Activated T-cell treated with anti-CD3 and anti-CD28 coated beads, Interleukin-2, amount 50 U/mL, for 24 hours (primary cell): ENCODE results near the gene LCLAT1.
"Not testable (repeated sequence)": the region's sequence is repeated elsewhere in the genome, so short reads cannot be mapped to it uniquely, and the experiment has no call there.

Source experiments
- DNase-seq: peaks from one replicate; pipeline ENCODE4 v3.0.0-alpha.2; 2020
- H3K27ac Mint-ChIP-seq: 2 replicates; pipeline ENCODE4 v1.8.0; 2020; ENCODE audit warnings: mild to moderate bottlenecking, mixed read lengths
- H3K27me3 Mint-ChIP-seq: 2 replicates; pipeline ENCODE4 v1.8.0; 2020; ENCODE audit warnings: mixed read lengths
- H3K36me3 Mint-ChIP-seq: 2 replicates; pipeline ENCODE4 v1.8.0; 2020; ENCODE audit warnings: low read depth, mixed read lengths
- H3K4me1 Mint-ChIP-seq: 2 replicates; pipeline ENCODE4 v1.8.0; 2020; ENCODE audit warnings: low read depth, mixed read lengths
- H3K4me3 Mint-ChIP-seq: 2 replicates; pipeline ENCODE4 v1.8.0; 2020; ENCODE audit warnings: mild to moderate bottlenecking, moderate library complexity, mixed read lengths
- H3K9me3 Mint-ChIP-seq: 2 replicates; pipeline ENCODE4 v1.8.0; 2020; ENCODE audit warnings: mixed read lengths

Gene LCLAT1

DNA sequence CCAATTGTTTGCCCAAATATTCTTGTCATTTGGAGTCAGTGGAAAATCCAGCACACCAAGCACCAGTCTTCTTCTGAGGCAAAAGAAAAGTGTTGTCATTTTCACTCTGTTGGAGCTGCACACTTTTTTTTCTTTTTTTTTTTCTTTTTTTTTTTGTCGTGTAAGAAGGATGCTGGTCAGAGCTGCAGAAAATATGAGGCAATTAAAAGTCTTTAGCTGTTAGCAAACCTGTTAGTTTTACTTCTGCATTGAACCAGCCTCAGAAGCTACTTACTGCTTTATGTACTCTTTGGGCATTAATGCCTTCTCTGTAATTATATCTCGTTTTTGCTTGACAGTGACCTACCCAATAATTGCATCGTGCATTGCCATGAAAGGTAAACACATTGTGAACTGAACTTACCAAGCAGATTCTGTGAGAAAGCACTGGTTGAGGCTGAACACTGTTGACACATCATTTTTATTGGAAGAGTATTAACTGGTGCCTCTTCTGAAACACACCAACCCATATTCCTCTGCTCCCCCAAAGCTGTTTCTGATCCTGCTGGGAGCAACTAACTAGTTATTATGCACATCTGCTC lies 194.8 kb downstream of the LCLAT1 start:
- no peaks in the 10 kb centered on the region for H3K27me3 Mint-ChIP-seq
- H3K4me3 Mint-ChIP-seq = no peak overlapping the region
- DNase-seq = no peak
- H3K9me3 Mint-ChIP-seq = no peaks in the 10 kb centered on the region
- no peaks in the 10 kb centered on the region for H3K4me1 Mint-ChIP-seq
- H3K36me3 Mint-ChIP-seq = peaks cover 42% of the 10 kb centered on the region
- H3K27ac Mint-ChIP-seq = no peak overlapping the region

- H3K9me3 Mint-ChIP-seq, H3K27me3 Mint-ChIP-seq, H3K27ac Mint-ChIP-seq, DNase-seq, H3K4me3 Mint-ChIP-seq, H3K4me1 Mint-ChIP-seq: not testable (repeated sequence)
- H3K36me3 Mint-ChIP-seq = peaks cover 42% of the 10 kb centered on the region
These were observed 196.0 kb downstream of the LCLAT1 start for GRCh38 chr2:30643013-30643412.

GRCh38 chr2:30643674-30644073 lies 196.6 kb downstream of the LCLAT1 start:
- peaks cover 36% of the 10 kb centered on the region for H3K36me3 Mint-ChIP-seq
- no peaks in the 10 kb centered on the region for H3K4me1 Mint-ChIP-seq
- H3K4me3 Mint-ChIP-seq = no peak overlapping the region
- H3K9me3 Mint-ChIP-seq = no peaks in the 10 kb centered on the region
- no peaks in the 10 kb centered on the region for H3K27me3 Mint-ChIP-seq
- no peak overlapping the region for H3K27ac Mint-ChIP-seq
- DNase-seq = no peak

DNA sequence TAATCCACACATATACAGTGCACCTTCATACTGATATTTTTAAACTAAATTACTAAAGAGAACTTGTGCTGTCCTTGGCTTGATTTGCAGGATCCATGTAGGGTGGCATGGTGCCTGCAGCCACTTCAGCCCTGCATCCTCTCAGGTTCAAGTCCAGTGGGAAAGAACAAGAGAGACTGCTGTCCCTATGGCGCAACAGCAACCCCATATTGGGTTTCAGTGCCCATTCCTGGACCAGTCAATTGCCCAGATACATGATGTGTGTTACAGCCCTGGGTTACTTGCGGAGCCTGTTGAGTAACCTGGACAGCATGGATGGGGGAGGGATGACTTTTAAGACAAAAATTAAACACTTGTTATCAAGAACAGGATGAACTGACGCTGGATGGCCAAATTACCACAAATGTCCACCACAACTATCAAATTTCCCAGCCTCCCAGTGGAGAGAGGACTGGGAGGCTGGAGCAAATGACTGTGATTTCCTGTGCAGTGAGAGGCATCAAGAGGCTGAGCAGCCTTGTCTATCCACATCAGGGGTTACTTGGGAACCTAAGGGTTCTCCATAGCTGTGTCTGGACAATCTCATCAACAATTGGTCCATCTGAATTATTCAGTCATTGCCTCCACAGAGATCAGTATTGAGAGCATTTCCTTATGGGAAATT lies 198.2 kb downstream of the LCLAT1 start:
- H3K4me3 Mint-ChIP-seq = no peak overlapping the region
- H3K9me3 Mint-ChIP-seq = no peaks in the 10 kb centered on the region
- no peaks in the 10 kb centered on the region for H3K4me1 Mint-ChIP-seq
- no peaks in the 10 kb centered on the region for H3K27me3 Mint-ChIP-seq
- no peak overlapping the region for H3K27ac Mint-ChIP-seq
- H3K36me3 Mint-ChIP-seq = peaks cover 27% of the 10 kb centered on the region
- no peak for DNase-seq

DNA sequence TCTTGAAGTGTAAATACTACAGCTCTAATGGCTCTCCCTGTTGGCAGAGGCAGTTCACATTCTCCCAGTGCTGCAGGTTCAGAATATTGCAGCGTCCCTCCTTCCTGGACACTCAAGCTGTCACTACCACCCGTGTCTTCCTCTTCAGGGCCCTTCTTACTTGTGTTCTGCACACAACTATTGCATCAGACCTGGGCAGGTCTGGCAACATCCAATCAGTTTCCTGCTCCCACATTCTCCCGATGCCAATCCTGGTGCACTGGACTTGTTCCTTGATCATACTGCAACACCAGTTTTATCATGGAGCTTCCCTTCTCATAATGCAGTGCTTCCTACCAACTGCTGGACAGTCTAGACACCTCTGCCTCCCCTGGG lies 198.7 kb downstream of the LCLAT1 start:
- Mint-ChIP-seq H3K27ac (no peak overlapping the region), H3K27me3 (no peaks in the 10 kb centered on the region), H3K9me3 (no peaks in the 10 kb centered on the region), H3K4me3 (no peak overlapping the region), H3K4me1 (no peaks in the 10 kb centered on the region), H3K36me3 (peaks cover 21% of the 10 kb centered on the region)
- DNase-seq = no peak

- no peaks in the 10 kb centered on the region for H3K4me1 Mint-ChIP-seq
- H3K9me3 Mint-ChIP-seq = no peaks in the 10 kb centered on the region
- no peak for DNase-seq
- H3K27me3 Mint-ChIP-seq = no peaks in the 10 kb centered on the region
- H3K4me3 Mint-ChIP-seq = no peak overlapping the region
- H3K27ac Mint-ChIP-seq = no peak overlapping the region
- peaks cover 6% of the 10 kb centered on the region for H3K36me3 Mint-ChIP-seq
These were observed 200.9 kb downstream of the LCLAT1 start for GRCh38 chr2:30647752-30648457.

- Mint-ChIP-seq H3K9me3 (no peaks in the 10 kb centered on the region), H3K27me3 (no peaks in the 10 kb centered on the region), H3K4me1 (no peaks in the 10 kb centered on the region), H3K36me3 (peaks cover 4% of the 10 kb centered on the region), H3K4me3 (no peak overlapping the region), H3K27ac (no peak overlapping the region)
- no peak for DNase-seq
These were observed 202.2 kb downstream of the LCLAT1 start for GRCh38 chr2:30649278-30649677.

DNA sequence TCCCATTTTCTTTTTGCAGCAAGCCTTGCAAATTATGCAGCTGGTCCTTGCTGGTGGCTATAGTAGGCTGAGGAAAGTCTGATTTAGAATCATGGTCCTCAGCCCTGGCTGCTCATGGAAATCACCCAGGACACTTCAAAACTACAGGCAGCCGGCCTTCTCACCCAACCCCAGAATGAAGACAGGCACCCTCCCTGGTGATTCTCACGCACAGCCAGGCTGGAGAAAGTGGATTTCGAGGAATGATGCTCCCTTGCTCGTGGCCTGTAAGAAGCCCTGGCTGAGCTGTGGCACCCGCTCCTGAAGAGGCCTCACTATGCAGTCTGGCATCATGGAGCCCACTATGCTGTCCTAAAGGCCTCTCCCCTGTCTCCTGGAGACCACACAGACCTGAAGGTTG lies 202.8 kb downstream of the LCLAT1 start:
- no peak for DNase-seq
- Mint-ChIP-seq H3K4me1 (no peaks in the 10 kb centered on the region), H3K9me3 (no peaks in the 10 kb centered on the region), H3K27me3 (no peaks in the 10 kb centered on the region), H3K27ac (no peak overlapping the region), H3K4me3 (no peak overlapping the region), H3K36me3 (no peaks in the 10 kb centered on the region)

GRCh38 chr2:30652271-30652915 lies 205.3 kb downstream of the LCLAT1 start:
- no peak for DNase-seq
- Mint-ChIP-seq H3K36me3 (no peaks in the 10 kb centered on the region), H3K4me1 (no peaks in the 10 kb centered on the region), H3K27me3 (no peaks in the 10 kb centered on the region), H3K9me3 (no peaks in the 10 kb centered on the region), H3K4me3 (no peak overlapping the region), H3K27ac (no peak overlapping the region)

- Mint-ChIP-seq H3K4me3 (no peak overlapping the region), H3K36me3 (no peaks in the 10 kb centered on the region), H3K4me1 (no peaks in the 10 kb centered on the region), H3K27ac (no peak overlapping the region), H3K27me3 (peaks cover 4% of the 10 kb centered on the region), H3K9me3 (no peaks in the 10 kb centered on the region)
- no peak for DNase-seq
These were observed 206.8 kb downstream of the LCLAT1 start for GRCh38 chr2:30653847-30654246.

DNA sequence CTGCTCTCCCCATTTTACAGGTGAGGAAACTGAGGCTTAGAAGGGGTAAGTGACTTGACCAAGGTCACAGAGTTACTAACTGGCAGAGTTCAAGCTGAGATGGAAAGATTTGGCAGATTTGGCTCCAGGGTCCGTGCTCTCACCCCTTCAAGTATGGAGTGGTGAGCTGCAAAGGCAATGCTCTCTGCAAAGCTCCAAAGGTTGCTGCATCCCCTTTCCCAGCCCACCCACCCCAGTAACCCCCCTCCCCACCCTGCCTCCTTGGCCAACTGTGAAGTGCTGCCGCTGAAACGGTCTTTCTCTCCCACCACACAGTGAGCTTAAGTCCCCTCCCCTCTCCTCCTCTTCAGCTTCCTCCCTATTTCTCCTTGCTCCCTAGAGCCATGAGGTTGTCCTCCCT lies 207.4 kb downstream of the LCLAT1 start:
- Mint-ChIP-seq H3K27ac (no peak overlapping the region), H3K9me3 (no peaks in the 10 kb centered on the region), H3K4me3 (no peak overlapping the region), H3K36me3 (no peaks in the 10 kb centered on the region), H3K27me3 (peaks cover 4% of the 10 kb centered on the region), H3K4me1 (no peaks in the 10 kb centered on the region)
- no peak for DNase-seq

- H3K36me3 Mint-ChIP-seq = no peaks in the 10 kb centered on the region
- H3K27ac Mint-ChIP-seq = no peak overlapping the region
- H3K27me3 Mint-ChIP-seq = peaks cover 4% of the 10 kb centered on the region
- H3K9me3 Mint-ChIP-seq = no peaks in the 10 kb centered on the region
- no peaks in the 10 kb centered on the region for H3K4me1 Mint-ChIP-seq
- no peak overlapping the region for H3K4me3 Mint-ChIP-seq
- no peak for DNase-seq
These were observed 208.2 kb downstream of the LCLAT1 start for GRCh38 chr2:30655211-30655610.

DNA sequence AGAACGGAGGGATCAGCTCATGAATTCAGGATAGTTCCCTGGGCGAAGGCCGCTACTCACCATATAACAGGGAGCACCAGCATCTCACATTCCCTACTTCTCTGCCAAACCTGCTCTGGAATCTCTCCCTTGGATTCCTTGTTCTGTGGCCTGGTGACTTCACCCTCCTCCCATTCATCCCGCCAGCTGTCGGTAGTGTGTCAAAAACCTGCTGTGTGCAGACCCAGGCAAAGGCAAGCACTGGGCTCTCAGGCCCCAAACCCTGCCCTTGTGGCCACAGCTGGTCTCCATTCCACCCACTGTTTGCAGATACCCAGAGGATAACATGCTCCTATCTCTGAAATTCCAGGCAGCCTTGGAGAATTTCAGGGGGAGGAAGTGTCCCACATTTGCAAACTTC lies 208.6 kb downstream of the LCLAT1 start:
- H3K27me3 Mint-ChIP-seq = peaks cover 4% of the 10 kb centered on the region
- H3K4me3 Mint-ChIP-seq = no peak overlapping the region
- H3K9me3 Mint-ChIP-seq = no peaks in the 10 kb centered on the region
- no peak for DNase-seq
- H3K27ac Mint-ChIP-seq = no peak overlapping the region
- no peaks in the 10 kb centered on the region for H3K36me3 Mint-ChIP-seq
- no peaks in the 10 kb centered on the region for H3K4me1 Mint-ChIP-seq

- Mint-ChIP-seq H3K27me3 (peaks cover 4% of the 10 kb centered on the region), H3K4me1 (no peaks in the 10 kb centered on the region), H3K9me3 (no peaks in the 10 kb centered on the region), H3K27ac (no peak overlapping the region), H3K36me3 (no peaks in the 10 kb centered on the region), H3K4me3 (no peak overlapping the region)
- no peak for DNase-seq
These were observed 209.0 kb downstream of the LCLAT1 start for GRCh38 chr2:30656079-30656478.
